ENCODE data around the gene CDH23.

The CDH23 gene

GRCh38 chr10:71799608-71800453 lies 403.1 kb downstream of the CDH23 start:
- no peak overlapping the region for H3K27ac ChIP-seq (ENCODE audit: low read depth, low read length)
- no peak overlapping the region for H3K9ac ChIP-seq (ENCODE audit: low read length)
- H3K4me1 ChIP-seq (ENCODE audit: control insufficient read depth, insufficient read depth, low read length), result no peaks in the 10 kb centered on the region
- H3K27me3 ChIP-seq (ENCODE audit: control insufficient read depth, insufficient read depth, low read length), result peaks cover 8% of the 10 kb centered on the region
- H3K9me3 ChIP-seq (ENCODE audit: control insufficient read depth, insufficient read depth, low read depth, low read length), result no peaks in the 10 kb centered on the region
- no peaks in the 10 kb centered on the region for H3K36me3 ChIP-seq (ENCODE audit: control insufficient read depth, insufficient read depth, low read length)
- H3K4me3 ChIP-seq (ENCODE audit: low read depth, low read length), result no peak overlapping the region

- no peaks in the 10 kb centered on the region for H3K36me3 ChIP-seq (ENCODE audit: control insufficient read depth, insufficient read depth, low read length)
- no peak overlapping the region for H3K4me3 ChIP-seq (ENCODE audit: low read depth, low read length)
- peaks cover 17% of the 10 kb centered on the region for H3K27me3 ChIP-seq (ENCODE audit: control insufficient read depth, insufficient read depth, low read length)
- no peak overlapping the region for H3K27ac ChIP-seq (ENCODE audit: low read depth, low read length)
- H3K9ac ChIP-seq (ENCODE audit: low read length), result no peak overlapping the region
- H3K9me3 ChIP-seq (ENCODE audit: control insufficient read depth, insufficient read depth, low read depth, low read length), result no peaks in the 10 kb centered on the region
- H3K4me1 ChIP-seq (ENCODE audit: control insufficient read depth, insufficient read depth, low read length), result peaks cover 9% of the 10 kb centered on the region
Observed at GRCh38 chr10:71801361-71801760, 404.6 kb downstream of the CDH23 start.

DNA sequence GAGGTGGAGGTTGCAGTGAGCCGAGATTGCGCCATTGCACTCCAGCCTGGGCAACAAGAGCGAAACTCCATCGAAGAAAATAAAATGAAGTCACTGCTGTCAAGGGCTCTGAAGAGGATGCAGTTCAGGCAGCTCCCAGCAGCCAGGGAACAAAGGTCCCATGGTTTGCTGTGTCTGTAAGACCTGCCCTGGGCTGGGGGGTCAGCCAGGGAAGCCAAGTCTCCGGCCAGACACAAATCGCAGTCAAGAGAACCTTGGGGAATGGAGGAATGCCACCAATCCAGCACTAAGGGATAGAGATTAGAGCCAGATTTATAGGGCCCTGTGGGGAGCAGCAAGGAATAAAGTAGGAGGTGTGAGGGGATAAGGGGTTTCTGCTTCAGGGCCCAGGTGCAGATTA lies 405.5 kb downstream of the CDH23 start:
- Histone ChIP-seq H3K36me3 (ENCODE audit: control insufficient read depth, insufficient read depth, low read length) (no peaks in the 10 kb centered on the region), H3K4me1 (ENCODE audit: control insufficient read depth, insufficient read depth, low read length) (peaks cover 9% of the 10 kb centered on the region), H3K4me3 (ENCODE audit: low read depth, low read length) (no peak overlapping the region), H3K27me3 (ENCODE audit: control insufficient read depth, insufficient read depth, low read length) (peaks cover 17% of the 10 kb centered on the region), H3K27ac (ENCODE audit: low read depth, low read length) (no peak overlapping the region), H3K9ac (ENCODE audit: low read length) (no peak overlapping the region), H3K9me3 (ENCODE audit: control insufficient read depth, insufficient read depth, low read depth, low read length) (no peaks in the 10 kb centered on the region)

GRCh38 chr10:71802715-71803488 lies 406.2 kb downstream of the CDH23 start:
- Histone ChIP-seq H3K4me1 (ENCODE audit: control insufficient read depth, insufficient read depth, low read length) (peaks cover 9% of the 10 kb centered on the region), H3K9me3 (ENCODE audit: control insufficient read depth, insufficient read depth, low read depth, low read length) (no peaks in the 10 kb centered on the region), H3K36me3 (ENCODE audit: control insufficient read depth, insufficient read depth, low read length) (no peaks in the 10 kb centered on the region), H3K4me3 (ENCODE audit: low read depth, low read length) (no peak overlapping the region), H3K9ac (ENCODE audit: low read length) (no peak overlapping the region), H3K27ac (ENCODE audit: low read depth, low read length) (no peak overlapping the region), H3K27me3 (ENCODE audit: control insufficient read depth, insufficient read depth, low read length) (peaks cover 17% of the 10 kb centered on the region)

GRCh38 chr10:71804077-71804476 lies 407.4 kb downstream of the CDH23 start:
- no peak overlapping the region for H3K4me3 ChIP-seq (ENCODE audit: low read depth, low read length)
- no peak overlapping the region for H3K27ac ChIP-seq (ENCODE audit: low read depth, low read length)

GRCh38 chr10:71805776-71806703 lies 409.3 kb downstream of the CDH23 start:
- Histone ChIP-seq H3K4me1 (ENCODE audit: control insufficient read depth, insufficient read depth, low read length) (peaks cover 9% of the 10 kb centered on the region), H3K27me3 (ENCODE audit: control insufficient read depth, insufficient read depth, low read length) (peaks cover 17% of the 10 kb centered on the region), H3K9me3 (ENCODE audit: control insufficient read depth, insufficient read depth, low read depth, low read length) (no peaks in the 10 kb centered on the region), H3K27ac (ENCODE audit: low read depth, low read length) (no peak overlapping the region), H3K9ac (ENCODE audit: low read length) (no peak overlapping the region), H3K36me3 (ENCODE audit: control insufficient read depth, insufficient read depth, low read length) (no peaks in the 10 kb centered on the region), H3K4me3 (ENCODE audit: low read depth, low read length) (peak overlapping the region; percentile 50)

More at GRCh38 chr10:71804077-71804476, 407.4 kb downstream of the CDH23 start:
- Histone ChIP-seq H3K9me3 (ENCODE audit: control insufficient read depth, insufficient read depth, low read depth, low read length) (no peaks in the 10 kb centered on the region), H3K4me1 (ENCODE audit: control insufficient read depth, insufficient read depth, low read length) (peaks cover 9% of the 10 kb centered on the region), H3K9ac (ENCODE audit: low read length) (no peak overlapping the region), H3K36me3 (ENCODE audit: control insufficient read depth, insufficient read depth, low read length) (no peaks in the 10 kb centered on the region), H3K27me3 (ENCODE audit: control insufficient read depth, insufficient read depth, low read length) (peaks cover 17% of the 10 kb centered on the region)

DNA sequence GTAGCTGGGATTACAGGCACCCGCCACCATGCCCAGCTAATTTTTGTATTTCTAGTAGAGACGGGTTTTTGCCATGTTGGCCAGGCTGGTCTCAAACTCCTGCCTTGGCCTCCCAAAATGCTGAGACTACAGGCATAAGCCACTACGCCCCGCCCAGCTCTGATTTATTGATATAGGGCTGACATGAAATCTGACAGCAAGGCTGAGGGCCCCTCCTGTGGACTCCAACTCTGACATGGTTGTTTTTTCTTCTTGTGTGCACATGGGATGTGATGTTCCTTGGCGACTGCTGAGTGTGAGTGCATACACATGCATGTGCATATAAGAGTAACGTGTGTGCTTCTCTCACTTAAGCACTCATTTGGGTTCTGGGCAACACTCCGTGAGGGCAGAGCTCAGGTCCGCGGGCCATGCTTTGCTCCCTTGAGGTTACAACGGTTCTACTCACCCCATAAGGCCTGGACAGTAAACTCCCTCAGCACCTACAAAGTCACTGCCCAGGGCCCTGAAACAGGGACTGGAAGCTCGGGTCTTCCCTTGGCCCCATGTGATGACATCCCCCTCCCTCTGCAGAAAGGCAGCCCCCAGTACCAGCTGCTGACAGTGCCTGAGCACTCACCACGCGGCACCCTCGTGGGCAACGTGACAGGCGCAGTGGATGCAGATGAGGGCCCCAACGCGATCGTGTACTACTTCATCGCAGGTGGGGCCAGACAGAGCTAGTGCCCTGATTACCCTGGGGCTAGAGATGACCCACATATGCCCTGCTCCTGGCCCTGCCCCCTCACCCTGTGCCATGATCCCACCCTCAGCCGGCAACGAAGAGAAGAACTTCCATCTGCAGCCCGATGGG lies 410.2 kb downstream of the CDH23 start:
- Histone ChIP-seq H3K4me3 (ENCODE audit: low read depth, low read length) (no peak overlapping the region), H3K4me1 (ENCODE audit: control insufficient read depth, insufficient read depth, low read length) (peaks cover 9% of the 10 kb centered on the region), H3K9ac (ENCODE audit: low read length) (no peak overlapping the region), H3K9me3 (ENCODE audit: control insufficient read depth, insufficient read depth, low read depth, low read length) (no peaks in the 10 kb centered on the region), H3K27me3 (ENCODE audit: control insufficient read depth, insufficient read depth, low read length) (peaks cover 17% of the 10 kb centered on the region), H3K27ac (ENCODE audit: low read depth, low read length) (no peak overlapping the region), H3K36me3 (ENCODE audit: control insufficient read depth, insufficient read depth, low read length) (no peaks in the 10 kb centered on the region)

- Histone ChIP-seq H3K4me3 (ENCODE audit: low read depth, low read length) (no peak overlapping the region), H3K27me3 (ENCODE audit: control insufficient read depth, insufficient read depth, low read length) (peaks cover 17% of the 10 kb centered on the region), H3K9ac (ENCODE audit: low read length) (no peak overlapping the region), H3K4me1 (ENCODE audit: control insufficient read depth, insufficient read depth, low read length) (peaks cover 9% of the 10 kb centered on the region), H3K9me3 (ENCODE audit: control insufficient read depth, insufficient read depth, low read depth, low read length) (no peaks in the 10 kb centered on the region), H3K27ac (ENCODE audit: low read depth, low read length) (no peak overlapping the region), H3K36me3 (ENCODE audit: control insufficient read depth, insufficient read depth, low read length) (no peaks in the 10 kb centered on the region)
Observed at GRCh38 chr10:71807557-71808510, 411.1 kb downstream of the CDH23 start.

DNA sequence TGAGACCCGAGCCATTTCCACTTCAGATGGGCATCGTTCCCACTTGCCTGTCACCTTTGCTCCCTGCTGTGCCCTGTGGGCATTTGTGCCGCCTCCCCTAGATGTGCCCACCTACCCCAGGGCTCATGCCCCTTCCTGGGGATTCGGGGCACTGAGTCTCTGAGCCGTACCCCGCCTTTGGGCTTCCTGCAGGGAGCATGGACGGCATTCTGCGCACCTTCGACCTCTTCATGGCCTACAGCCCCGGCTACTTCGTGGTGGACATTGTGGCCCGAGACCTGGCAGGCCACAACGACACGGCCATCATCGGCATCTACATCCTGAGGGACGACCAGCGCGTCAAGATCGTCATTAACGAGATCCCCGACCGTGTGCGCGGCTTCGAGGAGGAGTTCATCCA lies 412.9 kb downstream of the CDH23 start:
- no peaks in the 10 kb centered on the region for H3K9me3 ChIP-seq (ENCODE audit: control insufficient read depth, insufficient read depth, low read depth, low read length)
- H3K4me3 ChIP-seq (ENCODE audit: low read depth, low read length), result no peak overlapping the region
- H3K27me3 ChIP-seq (ENCODE audit: control insufficient read depth, insufficient read depth, low read length), result peaks cover 11% of the 10 kb centered on the region
- H3K4me1 ChIP-seq (ENCODE audit: control insufficient read depth, insufficient read depth, low read length), result peaks cover 9% of the 10 kb centered on the region
- H3K9ac ChIP-seq (ENCODE audit: low read length), result no peak overlapping the region
- H3K27ac ChIP-seq (ENCODE audit: low read depth, low read length), result no peak overlapping the region
- no peaks in the 10 kb centered on the region for H3K36me3 ChIP-seq (ENCODE audit: control insufficient read depth, insufficient read depth, low read length)
